ENCODE data around the gene S100A13. TPM values are rescaled to one million over a fixed set of nuclear protein-coding genes. Genes with fewer than 3 reads are reported as not detected.

The S100A13 gene
- total and polyA plus RNA-seq, 10 of the 15 experiments (the other 5 are each of a cell fraction or from before 2014, with no cell fraction given) = 5.7 to 30.9 (median 9.1) TPM

DNA sequence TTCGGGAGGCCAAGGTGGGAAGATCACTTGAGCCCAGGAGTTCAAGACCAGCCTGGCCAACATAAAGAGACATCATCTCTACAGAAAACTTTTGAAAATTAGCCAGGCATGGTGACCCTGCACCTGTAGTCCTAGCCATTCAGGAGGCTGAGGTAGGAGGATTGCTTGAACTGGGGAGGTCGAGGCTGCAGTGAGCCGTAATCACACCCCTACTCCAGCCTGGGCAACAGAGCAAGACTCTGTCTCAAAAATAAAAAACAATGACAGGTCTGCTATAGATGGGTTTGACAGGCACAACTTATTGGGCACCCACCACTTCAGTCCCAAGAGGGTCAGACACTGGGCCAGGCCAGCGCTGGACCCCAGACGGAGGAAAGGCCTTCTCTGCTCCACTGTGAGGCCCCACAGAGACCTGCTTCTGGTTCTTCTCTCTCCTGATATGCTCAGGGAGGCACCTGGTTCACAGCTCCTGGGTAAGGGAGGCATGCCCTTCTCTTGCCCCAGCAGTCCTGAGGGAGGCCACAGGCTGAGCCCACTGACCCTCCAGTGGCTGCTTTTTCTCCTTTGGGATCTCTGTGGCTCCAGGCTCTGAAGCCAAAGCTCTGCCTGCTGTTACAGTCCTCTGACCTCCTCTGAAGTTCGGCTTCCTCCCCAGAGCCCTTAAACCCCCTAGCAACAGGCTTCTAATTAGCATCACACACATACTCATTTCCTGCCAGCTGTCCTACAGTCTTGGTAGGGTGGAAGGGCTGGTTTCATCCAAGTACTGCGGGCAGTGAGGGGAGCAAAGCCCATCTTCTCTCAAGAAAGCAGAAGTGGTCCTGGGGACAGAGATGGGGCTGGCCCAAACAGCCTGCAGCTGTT lies 28.8 kb downstream of the S100A13 start (continued):
- TF ChIP-seq SREBF2 (IDR thresholded peaks at IDR 0.05; ENCODE audit: low read length) (no peak), SUZ12 (IDR thresholded peaks at IDR 0.05; ENCODE audit: unreplicated experiment) (no peak), RB1 (IDR thresholded peaks at IDR 0.05; ENCODE audit: borderline replicate concordance) (no peak), STAT1 (conservative IDR thresholded peaks at IDR 0.05) (no peak), CBX5 (IDR thresholded peaks at IDR 0.05; ENCODE audit: low read depth) (no peak), LARP7 (IDR thresholded peaks at IDR 0.05) (0 out of 2 replicates have a peak, but pooled peaks have one; percentile 48), EP300 (IDR thresholded peaks at IDR 0.05; ENCODE audit: borderline replicate concordance in 1 of 2, control insufficient read depth in 1 of 2, low read depth in 2 of 2, low read length in 2 of 2) (peak; percentile 56 to 64; a peak in 3 of 4 replicates)
- TF ChIP-seq, protein P1, sequence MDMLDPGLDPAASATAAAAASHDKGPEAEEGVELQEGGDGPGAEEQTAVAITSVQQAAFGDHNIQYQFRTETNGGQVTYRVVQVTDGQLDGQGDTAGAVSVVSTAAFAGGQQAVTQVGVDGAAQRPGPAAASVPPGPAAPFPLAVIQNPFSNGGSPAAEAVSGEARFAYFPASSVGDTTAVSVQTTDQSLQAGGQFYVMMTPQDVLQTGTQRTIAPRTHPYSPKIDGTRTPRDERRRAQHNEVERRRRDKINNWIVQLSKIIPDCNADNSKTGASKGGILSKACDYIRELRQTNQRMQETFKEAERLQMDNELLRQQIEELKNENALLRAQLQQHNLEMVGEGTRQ (IDR thresholded peaks at IDR 0.05; ENCODE audit: borderline replicate concordance, low read depth, low read length) = no peak

DNA sequence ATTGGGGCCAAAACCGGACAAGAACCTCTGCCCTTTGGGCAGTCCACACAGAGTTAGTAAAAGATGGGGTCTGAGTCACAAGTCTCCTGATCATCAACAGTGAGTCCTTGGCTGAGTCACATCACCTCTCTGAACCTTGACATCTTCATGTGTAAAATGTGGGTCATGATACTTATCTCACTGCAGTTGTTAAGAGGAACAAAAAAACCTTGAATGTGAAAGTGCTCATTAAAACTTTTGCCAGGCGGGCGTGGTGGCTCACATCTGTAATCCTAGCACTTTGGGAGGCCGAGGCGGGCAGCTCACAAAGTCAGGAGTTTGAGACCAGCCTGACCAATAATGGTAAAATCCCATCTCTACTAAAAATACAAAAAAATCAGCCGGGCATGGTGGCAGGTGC lies 30.1 kb downstream of the S100A13 start:
- Histone ChIP-seq H3K79me2 (ENCODE audit: control insufficient read depth, insufficient read depth, low read length) (no peaks in the 10 kb centered on the region), H3K36me3 (ENCODE audit: control insufficient read depth in 2 of 2, insufficient read depth in 2 of 2, low read length in 1 of 2) (no peaks in the 10 kb centered on the region), H3K9ac (ENCODE audit: control insufficient read depth, insufficient read depth, low read length) (no peak overlapping the region), H3K9me3 (replicated peaks; ENCODE audit: control insufficient read depth, insufficient read depth, low read length) (no peaks in the 10 kb centered on the region), H3K4me3 (no peak overlapping the region), H3K4me1 (ENCODE audit: control insufficient read depth, insufficient read depth, low read length) (peaks cover 22% of the 10 kb centered on the region), H4K20me1 (ENCODE audit: control insufficient read depth, insufficient read depth) (no peaks in the 10 kb centered on the region), H2AFZ (ENCODE audit: control insufficient read depth, low read depth, low read length) (no peak overlapping the region), H3K4me2 (ENCODE audit: control insufficient read depth, insufficient read depth) (no peak overlapping the region), H3K27me3 (replicated peaks in 1 of 2; ENCODE audit: control insufficient read depth in 2 of 2, insufficient read depth in 2 of 2, low read length in 1 of 2) (no peaks in the 10 kb centered on the region), H3K27ac (ENCODE audit: control insufficient read depth, insufficient read depth) (no peak overlapping the region)
- intact Hi-C loops (cut with micrococcal nuclease; ENCODE audit: unreplicated experiment) (no loop called here), in situ Hi-C loops (cut with MboI) (no loop called here)
- DNase-seq (ENCODE audit: low read depth, low spot score) (peak; percentile 15), ATAC-seq (peak; percentile 28), FAIRE-seq (peak; percentile 18)
- SMC1A ChIA-PET (ENCODE audit: uncharacterized antibody, unreplicated experiment) = interaction anchor here (1.9 to 3.5 kb wide), 3 partner anchors 18 to 24 kb away, joined by 6 to 12 read pairs (median 12); partner anchors contain the start of gene S100A14
- WGBS (ENCODE audit: insufficient coverage, insufficient replicate concordance, low lambda C conversion rate, missing lambda C conversion rate) = 75% methylated on average over 6 of the region's 6 CpGs
- TF ChIP-seq NR2F1 (conservative IDR thresholded peaks at IDR 0.05) = peak; percentile 48
- no peak for TF ChIP-seq BACH1 (IDR thresholded peaks at IDR 0.05; ENCODE audit: borderline replicate concordance)
- BruUV-seq (replicated peaks) = no TSS peak
- CTCF ChIA-PET = interaction anchor here (0.9 to 2.8 kb wide), 4 partner anchors 19 to 62 kb away, joined by 3 to 9 read pairs (median 6); partner anchors contain the start of genes S100A13 and S100A14
- RAD21 ChIA-PET (ENCODE audit: unreplicated experiment) = interaction anchor here (1.8 kb wide), 1 partner anchor 30 kb away, joined by 8 read pairs; the partner anchor contains the start of gene S100A13
- POLR2A ChIA-PET = interaction anchor here (2.6 kb wide), 1 partner anchor 37 kb away, joined by 15 read pairs; the partner anchor contains the start of gene CHTOP
